Heart right ventricle (tissue), 16 donors: ENCODE results near the gene MAGI2. TPM values are rescaled to one million over a fixed set of nuclear protein-coding genes. Genes with fewer than 3 reads are reported as not detected.

Source experiments
- ATAC-seq, 8 donors: fragments of 200-7000 bp; cut with Tn5 transposase; one replicate each; pipeline ENCODE4 v1.9.1; 2020; ENCODE audit warnings: mild to moderate bottlenecking in 8 of 8, moderate library complexity in 8 of 8, moderate number of reproducible peaks in 1 of 8
- DNase-seq, 2 donors: peaks; one replicate each; pipeline ENCODE4 v3.0.0-alpha.2; 2020
- H3K27ac ChIP-seq, 10 donors: fragments of 200-600 bp; sonication (generic) in 2 of 10; one replicate each; pipeline versions ENCODE4 v1.5.0 to v1.8.0; 2020 to 2022; ENCODE audit warnings: mild to moderate bottlenecking in 3 of 10
- H3K27me3 ChIP-seq, 7 donors: fragments of 200-600 bp; one replicate each; pipeline ENCODE4 v1.8.0; 2021 to 2022; ENCODE audit warnings: mild to moderate bottlenecking in 2 of 7
- H3K36me3 ChIP-seq, 9 donors: fragments of 200-600 bp; sonication (generic) in 1 of 9; one replicate each; pipeline versions ENCODE4 v1.5.0 to v1.8.0; 2020 to 2022; ENCODE audit warnings: mild to moderate bottlenecking in 2 of 9
- H3K4me1 ChIP-seq, 9 donors: fragments of 200-600 bp; sonication (generic) in 1 of 9; one replicate each; pipeline versions ENCODE4 v1.5.0 to v1.8.0; 2020 to 2022; ENCODE audit warnings: mild to moderate bottlenecking in 4 of 9
- H3K4me3 ChIP-seq, 10 donors: fragments of 200-600 bp; sonication (generic) in 2 of 10; one replicate each; pipeline versions ENCODE4 v1.5.0 to v1.8.0; 2020 to 2022; ENCODE audit warnings: mild to moderate bottlenecking in 7 of 10, moderate library complexity in 2 of 10
- H3K9me3 ChIP-seq, 11 donors: fragments of 200-600 bp in 10 of 11; sonication (generic) in 2 of 11; one replicate each; pipeline versions ENCODE4 v1.5.0 to v1.8.0; 2013 to 2022; ENCODE audit warnings: mild to moderate bottlenecking in 2 of 11, control low read depth in 1 of 11, moderate library complexity in 1 of 11
- CTCF ChIP-seq, 9 donors: fragments of 200-600 bp; sonication (generic) in 2 of 9; IDR thresholded peaks; one replicate each; pipeline versions ENCODE4 v1.5.0 to v1.8.0; 2021 to 2022; ENCODE audit warnings: antibody characterized with exemption in 9 of 9, mild to moderate bottlenecking in 5 of 9, moderate library complexity in 1 of 9
- whole genome bisulfite sequencing, 2 donors: extraction: QIAGEN DNeasy Blood & Tissue Kit; methylation state at CpG; one replicate each; pipeline ENCODE4 v1.1.7; 2013; ENCODE audit warnings: inconsistent platforms in 1 of 2; 5-methylcytosine and 5-hydroxymethylcytosine counted together
- intact Hi-C, 10 donors: fragments of 100-400 bp; cut with DNase I; formaldehyde crosslinking; loops; one replicate each; pipeline versions ENCODE4 v1.11.1 to v1.14.2; 2022
- polyA plus RNA-seq, 2 donors: library from polyadenylated mRNA; stranded (reverse); fragments of 200-250 nt; gene quantifications; one replicate each; pipeline ENCODE4 v1.2.3, GENCODE V29; 2013
- total RNA-seq, 10 donors: library from RNA; stranded (reverse); fragmentation: NEBNext Ultra II Directional in 3 of 10; extraction: Animal tissue kit (Norgen Biotek cat#: 25700) in 3 of 10; gene quantifications; one replicate each; pipeline versions ENCODE4 v1.2.1 to v1.2.4, GENCODE V29; 2021 to 2023
- donor health status: Arrhythmogenic right ventricular cardiomyopathy.
- donor health status: ischemic (EF 13 %, LVEDD 7.1; RV severe dilation, severe dysfunction).
- donor health status: healthy with polysubstance abuse.
- donor health status: DM: no; HTN: yes; CAD: no.
- donor health status: DM: no; HTN: no; CAD: no.
- donor health status: ischemic (EF 25% LVEDD 6.9; RV normal size, moderate dysfunction).
- donor health status: ischemic (EF 25% LVEDD 5.7; RV mildly dilated, moderate dysfunction).
- donor health status: healthy.
- donor health status: DM: yes; HTN: yes; CAD: no.
- donor health status: Ischemic cardiomyopathy.
- donor health status: ischemic (EF 35%, LVEDD 5.7; RV mildly dilated, moderate dysfunction).
- donor health status: nonischemic (EF 11% LVEDD 7.7; RV severe dilation, severe dysfunction).
- donor health status: DM: yes; HTN: yes; CAD: no.
- donor health status: PGD.
- donor health status: ischemic (EF 29% LVEDD 5.4; RV normal size, mild dysfunction).
- donor health status: nonischemic (EF 23%, LVEDD 6.1; RV moderate dilation, normal function).

Gene MAGI2
- total and polyA plus RNA-seq, 12 donors: 0.83 to 6.0 (median 4.1) TPM

- Histone ChIP-seq H3K4me1 (peaks cover 0 to 30% (median 17%) of the 10 kb centered on the region in 9 donors), H3K4me3 (no peak overlapping the region), H3K27ac (no peak overlapping the region), H3K36me3 (no peaks in the 10 kb centered on the region), H3K27me3 (peaks cover 0 to 17% (median 0%) of the 10 kb centered on the region in 7 donors), H3K9me3 (no peaks in the 10 kb centered on the region)
- TF ChIP-seq CTCF (IDR thresholded peaks at IDR 0.05): no peak
- ATAC-seq (no peak), DNase-seq (no peak)
- 96 to 98% methylated on average over 1 of the region's 1 CpG for WGBS, 2 donors
- intact Hi-C loops: loop anchor here in 4 of 10 donors (5.0 to 10.0 kb wide), 6 partner anchors 77 to 1995 kb away; no protein-coding TSS in a partner anchor
Measured at GRCh38 chr7:78022165-78022564, 1431.3 kb downstream of the MAGI2 start.

- H3K9me3 ChIP-seq: no peaks in the 10 kb centered on the region
- no peaks in the 10 kb centered on the region for H3K36me3 ChIP-seq
- H3K4me3 ChIP-seq: peak overlapping the region in 1 of 10 donors; percentile 66
- peaks cover 0 to 43% (median 23%) of the 10 kb centered on the region in 9 donors for H3K4me1 ChIP-seq
- ATAC-seq (no peak), DNase-seq (no peak)
- H3K27me3 ChIP-seq: peaks cover 0 to 17% (median 0%) of the 10 kb centered on the region in 7 donors
- TF ChIP-seq CTCF (IDR thresholded peaks at IDR 0.05): peak in 1 of 9 donors; percentile 3
- peak overlapping the region in 8 of 10 donors; percentile 18 to 98 (median 96) for H3K27ac ChIP-seq
- intact Hi-C loops: loop anchor here in 4 of 10 donors (5.0 to 10.0 kb wide), 6 partner anchors 76 to 1996 kb away; no protein-coding TSS in a partner anchor
Measured at GRCh38 chr7:78020874-78021249, 1432.6 kb downstream of the MAGI2 start.

- Histone ChIP-seq H3K27me3 (peaks cover 0 to 17% (median 0%) of the 10 kb centered on the region in 7 donors), H3K4me1 (peaks cover 0 to 48% (median 24%) of the 10 kb centered on the region in 9 donors), H3K9me3 (no peaks in the 10 kb centered on the region), H3K27ac (peak overlapping the region; percentile 93 to 98 (median 96)), H3K36me3 (no peaks in the 10 kb centered on the region), H3K4me3 (peak overlapping the region; percentile 22 to 66 (median 60))
- intact Hi-C loops: loop anchor here in 4 of 10 donors (5.0 to 10.0 kb wide), 6 partner anchors 76 to 1997 kb away; no protein-coding TSS in a partner anchor
- ATAC-seq: peak; percentile 73 to 88 (median 81)
- TF ChIP-seq CTCF (IDR thresholded peaks at IDR 0.05): peak; percentile 66 to 92 (median 80)
- 1 to 2% methylated on average over 25 of the region's 25 CpGs for WGBS, 2 donors
- DNase-seq: peak in 1 of 2 donors; percentile 82
Measured at GRCh38 chr7:78020136-78020873, 1433.2 kb downstream of the MAGI2 start.

- H3K4me3 ChIP-seq: peak overlapping the region; percentile 22 to 66 (median 60)
- intact Hi-C loops: loop anchor here in 6 of 10 donors (2.0 to 10.0 kb wide), 7 partner anchors 75 to 1998 kb away; no protein-coding TSS in a partner anchor
- H3K27ac ChIP-seq: peak overlapping the region; percentile 93 to 98 (median 96)
- WGBS, 2 donors: 0 to 1% methylated on average over 82 to 88 of the region's 88 CpGs
- no peaks in the 10 kb centered on the region for H3K9me3 ChIP-seq
- H3K4me1 ChIP-seq: peaks cover 0 to 49% (median 24%) of the 10 kb centered on the region in 9 donors
- peaks cover 0 to 17% (median 0%) of the 10 kb centered on the region in 7 donors for H3K27me3 ChIP-seq
- H3K36me3 ChIP-seq: no peaks in the 10 kb centered on the region
- TF ChIP-seq CTCF (IDR thresholded peaks at IDR 0.05): peak in 5 of 9 donors; percentile 18 to 48 (median 27)
- DNase-seq: peak; percentile 93 to 94
- peak; percentile 96 to 100 (median 98) for ATAC-seq
Measured at GRCh38 chr7:78019447-78020135, 1433.9 kb downstream of the MAGI2 start.
